K562 (cell line): Measurements from ENCODE around the gene ATAD3B.

ENCODE experiments used
- MLLT1 ChIP-seq, 2 experiments: fragments of 450-650 bp; IDR thresholded peaks; 2 replicates each; pipeline ENCODE4 v1.6.1; 2016
- PHF21A ChIP-seq: fragments of 450-650 bp; IDR thresholded peaks from 2 replicates; pipeline ENCODE4 v1.6.1; 2017; ENCODE audit warnings: low read depth, borderline replicate concordance
- POLR2AphosphoS2 ChIP-seq: IDR thresholded peaks from 2 replicates; pipeline ENCODE4 v1.6.1; 2012; ENCODE audit warnings: low read length, improper control_type of control experiment
- POLR2AphosphoS5 ChIP-seq: IDR thresholded peaks from 2 replicates; pipeline ENCODE4 v1.6.1; 2011; ENCODE audit warnings: mild to moderate bottlenecking, low read depth, low read length, moderate library complexity; ENCODE audit not compliant: control insufficient read depth, insufficient read depth
- ZNF175 ChIP-seq: fragments of 200-800 bp; sonication (Bioruptor generic); IDR thresholded peaks from 2 replicates; pipeline ENCODE4 v1.6.1; 2016; ENCODE audit warnings: low read depth, mild to moderate bottlenecking, missing genetic modification characterization, missing compliant biosample characterization
- TF ChIP-seq, protein P1 (sequence below), 3 experiments: IDR thresholded peaks in 2 of 3; conservative IDR thresholded peaks in 1 of 3; 2 replicates each; pipeline ENCODE4 v1.5.1; 2011 to 2012; ENCODE audit warnings: low read length in 3 of 3, mild to moderate bottlenecking in 3 of 3, control low read depth in 2 of 3, improper control_type of control experiment in 1 of 3, inconsistent platforms in 1 of 3, low read depth in 1 of 3, mixed read lengths in 1 of 3, moderate library complexity in 1 of 3; ENCODE audit not compliant: insufficient read depth in 2 of 3

DNA sequence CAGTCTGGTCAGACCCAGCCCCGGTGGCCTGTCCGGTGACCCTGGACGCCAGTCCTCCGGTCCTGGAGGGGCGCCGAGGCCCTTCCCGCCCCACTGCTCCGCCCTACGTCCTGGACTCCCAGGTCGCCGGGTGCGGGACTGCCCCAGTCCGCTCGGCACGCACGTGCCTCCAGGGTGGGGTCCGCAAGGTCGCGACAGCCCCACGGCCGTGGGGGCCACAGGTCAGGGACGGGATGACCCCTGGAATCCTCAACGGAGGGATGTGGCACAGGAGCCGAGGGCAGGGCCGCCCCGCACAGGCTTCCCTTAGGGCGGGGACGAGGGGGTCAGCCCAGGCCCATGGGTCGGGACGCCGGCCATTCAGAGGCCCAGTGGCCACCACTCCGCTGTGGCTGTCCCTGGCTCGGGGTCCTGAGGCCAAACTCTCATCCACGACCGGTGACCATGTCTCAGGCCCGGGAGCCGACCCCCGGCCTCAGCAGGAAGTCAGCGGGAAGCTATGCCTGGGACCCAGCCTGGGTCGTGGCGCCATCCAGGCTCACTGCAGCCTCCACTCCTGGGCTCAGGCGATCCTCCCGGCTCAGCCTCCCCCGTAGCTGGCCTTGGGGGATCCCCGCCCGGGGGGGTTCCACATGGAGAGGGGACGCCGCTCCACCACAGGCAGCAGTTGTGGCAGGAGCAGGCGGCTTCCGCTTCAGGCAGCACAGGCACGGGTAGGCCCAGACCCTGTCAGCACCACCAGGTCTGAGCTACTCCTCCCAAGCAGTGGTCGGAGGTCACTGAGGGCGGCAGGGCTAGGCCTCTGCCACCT is 69.5 kb downstream of the ATAD3B start:
- no peak; the same call in 1 of the 2 replicates for TF ChIP-seq POLR2AphosphoS2
- no peak for TF ChIP-seq PHF21A
- TF ChIP-seq POLR2AphosphoS5, result no peak
- TF ChIP-seq, protein P1, sequence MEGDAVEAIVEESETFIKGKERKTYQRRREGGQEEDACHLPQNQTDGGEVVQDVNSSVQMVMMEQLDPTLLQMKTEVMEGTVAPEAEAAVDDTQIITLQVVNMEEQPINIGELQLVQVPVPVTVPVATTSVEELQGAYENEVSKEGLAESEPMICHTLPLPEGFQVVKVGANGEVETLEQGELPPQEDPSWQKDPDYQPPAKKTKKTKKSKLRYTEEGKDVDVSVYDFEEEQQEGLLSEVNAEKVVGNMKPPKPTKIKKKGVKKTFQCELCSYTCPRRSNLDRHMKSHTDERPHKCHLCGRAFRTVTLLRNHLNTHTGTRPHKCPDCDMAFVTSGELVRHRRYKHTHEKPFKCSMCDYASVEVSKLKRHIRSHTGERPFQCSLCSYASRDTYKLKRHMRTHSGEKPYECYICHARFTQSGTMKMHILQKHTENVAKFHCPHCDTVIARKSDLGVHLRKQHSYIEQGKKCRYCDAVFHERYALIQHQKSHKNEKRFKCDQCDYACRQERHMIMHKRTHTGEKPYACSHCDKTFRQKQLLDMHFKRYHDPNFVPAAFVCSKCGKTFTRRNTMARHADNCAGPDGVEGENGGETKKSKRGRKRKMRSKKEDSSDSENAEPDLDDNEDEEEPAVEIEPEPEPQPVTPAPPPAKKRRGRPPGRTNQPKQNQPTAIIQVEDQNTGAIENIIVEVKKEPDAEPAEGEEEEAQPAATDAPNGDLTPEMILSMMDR (IDR thresholded peaks at IDR 0.05 in 2 of 3, conservative IDR thresholded peaks at IDR 0.05 in 1 of 3; ENCODE audit: insufficient read depth in 2 of 3, low read depth in 1 of 3, low read length in 3 of 3), result no peak
- TF ChIP-seq MLLT1 (IDR thresholded peaks at IDR 0.05), result no peak
- no peak for TF ChIP-seq ZNF175
